ENCODE results near the gene THAP9. TPM values are rescaled to one million over a fixed set of nuclear protein-coding genes. Genes with fewer than 3 reads are reported as not detected.

Gene THAP9
- polyA plus RNA-seq, 1 of the 3 experiments (the other 2 are of a cell fraction): 1.5 TPM

DNA sequence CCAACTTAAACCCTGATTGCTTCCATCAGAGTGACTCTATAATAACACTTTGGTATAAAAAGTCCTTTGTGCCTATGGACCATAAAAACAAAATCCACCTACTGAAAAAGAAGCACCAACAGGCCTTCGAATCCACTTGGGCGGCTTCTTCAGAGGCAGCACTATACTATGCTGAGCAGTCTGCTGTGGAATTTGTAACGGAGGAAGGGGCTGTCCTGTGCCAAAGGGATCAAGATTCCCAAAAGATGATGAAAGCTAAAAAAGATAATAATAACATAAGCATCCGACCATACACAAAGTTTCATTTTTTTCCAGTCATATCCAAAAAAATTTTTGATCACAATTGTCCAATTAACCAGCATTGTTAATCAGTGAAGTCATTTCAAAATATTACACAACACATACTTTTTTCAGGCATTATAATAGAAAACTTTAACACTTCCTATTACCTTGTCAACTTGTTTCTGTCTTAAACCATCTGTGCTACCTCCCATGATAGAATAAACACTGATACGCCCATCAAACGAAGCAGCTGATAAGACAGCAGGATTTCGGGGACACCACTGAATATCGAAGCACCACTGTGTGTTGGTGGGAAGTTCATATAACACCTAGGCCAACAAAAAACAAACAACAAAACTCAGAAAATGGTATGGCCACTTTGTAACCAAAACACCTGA, 33.7 kb upstream of the THAP9 start (continued):
- TF ChIP-seq, protein P1, sequence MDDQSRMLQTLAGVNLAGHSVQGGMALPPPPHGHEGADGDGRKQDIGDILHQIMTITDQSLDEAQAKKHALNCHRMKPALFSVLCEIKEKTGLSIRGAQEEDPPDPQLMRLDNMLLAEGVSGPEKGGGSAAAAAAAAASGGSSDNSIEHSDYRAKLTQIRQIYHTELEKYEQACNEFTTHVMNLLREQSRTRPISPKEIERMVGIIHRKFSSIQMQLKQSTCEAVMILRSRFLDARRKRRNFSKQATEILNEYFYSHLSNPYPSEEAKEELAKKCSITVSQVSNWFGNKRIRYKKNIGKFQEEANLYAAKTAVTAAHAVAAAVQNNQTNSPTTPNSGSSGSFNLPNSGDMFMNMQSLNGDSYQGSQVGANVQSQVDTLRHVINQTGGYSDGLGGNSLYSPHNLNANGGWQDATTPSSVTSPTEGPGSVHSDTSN (IDR thresholded peaks at IDR 0.05): no peak
- TF ChIP-seq, protein P2, sequence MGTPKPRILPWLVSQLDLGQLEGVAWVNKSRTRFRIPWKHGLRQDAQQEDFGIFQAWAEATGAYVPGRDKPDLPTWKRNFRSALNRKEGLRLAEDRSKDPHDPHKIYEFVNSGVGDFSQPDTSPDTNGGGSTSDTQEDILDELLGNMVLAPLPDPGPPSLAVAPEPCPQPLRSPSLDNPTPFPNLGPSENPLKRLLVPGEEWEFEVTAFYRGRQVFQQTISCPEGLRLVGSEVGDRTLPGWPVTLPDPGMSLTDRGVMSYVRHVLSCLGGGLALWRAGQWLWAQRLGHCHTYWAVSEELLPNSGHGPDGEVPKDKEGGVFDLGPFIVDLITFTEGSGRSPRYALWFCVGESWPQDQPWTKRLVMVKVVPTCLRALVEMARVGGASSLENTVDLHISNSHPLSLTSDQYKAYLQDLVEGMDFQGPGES (IDR thresholded peaks at IDR 0.05; ENCODE audit: low read depth, low read length): no peak
- TF ChIP-seq GATA2 (CRISPR knock-in tag; IDR thresholded peaks at IDR 0.05) (no peak), TCF12 (IDR thresholded peaks at IDR 0.05) (no peak)

DNA sequence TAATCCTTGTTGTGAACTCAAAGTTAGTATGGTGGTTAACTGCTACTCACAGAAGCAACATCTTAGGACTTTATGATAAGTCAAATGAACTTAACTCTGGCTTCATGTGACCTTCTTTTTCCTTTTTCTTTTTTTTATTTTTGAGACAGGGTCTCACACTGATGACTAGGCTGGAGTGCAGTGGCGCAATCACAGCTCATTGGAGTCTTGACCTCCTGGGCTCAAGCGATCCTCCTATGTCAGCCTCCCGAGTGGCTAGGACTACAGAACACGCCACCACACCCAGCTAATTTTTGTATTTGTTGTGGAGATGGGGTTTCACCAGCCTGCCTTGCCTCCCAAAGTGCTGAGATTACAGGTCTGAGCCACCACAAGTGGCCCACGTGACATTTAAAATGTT, 32.0 kb upstream of the THAP9 start:
- CTCF ChIA-PET: interaction anchor here (1.9 kb wide), 1 partner anchor 16 kb away, joined by 10 read pairs; no protein-coding TSS in a partner anchor
- WGBS (ENCODE audit: low lambda C conversion rate): over 99% methylated on average over 5 of the region's 5 CpGs
- 0 out of 2 replicates have a peak, but pooled peaks cover 6% of the 10 kb centered on the region for H4K20me1 ChIP-seq (ENCODE audit: insufficient read depth)

More for the DNA sequence above, 32.0 kb upstream of the THAP9 start:
- no peak overlapping the region for H2AFZ ChIP-seq (ENCODE audit: low read depth)
- POLR2A ChIA-PET: no interaction called here
- no peaks in the 10 kb centered on the region for H3K9me2 ChIP-seq
- no peak overlapping the region for H3K4me3 ChIP-seq (ENCODE audit: low read depth in 2 of 2, low read length in 1 of 2)
- no peaks in the 10 kb centered on the region for H3K27me3 ChIP-seq (ENCODE audit: insufficient read depth)
- peaks cover 58 to 91% of the 10 kb centered on the region in 2 experiments for H3K36me3 ChIP-seq (replicated peaks in 1 of 2; ENCODE audit: control insufficient read depth in 1 of 2, insufficient read depth in 2 of 2, low read length in 1 of 2)
- peaks cover 69% of the 10 kb centered on the region for H3F3A ChIP-seq (replicated peaks; ENCODE audit: insufficient read depth)
- H3K9me3 ChIP-seq: no peaks in the 10 kb centered on the region
- peak overlapping the region in 1 of 2 experiments; percentile 92; a peak in 1 of 4 replicates for H3K27ac ChIP-seq (ENCODE audit: low read depth in 2 of 2, low read length in 1 of 2)
- peaks cover 80% of the 10 kb centered on the region for H3K79me2 ChIP-seq (ENCODE audit: insufficient read depth)
- no peak overlapping the region for H3K4me2 ChIP-seq
- H3K4me1 ChIP-seq (ENCODE audit: control insufficient read depth in 1 of 2, insufficient read depth in 2 of 2, low read depth in 1 of 2, low read length in 1 of 2): peaks cover 0 to 8% of the 10 kb centered on the region in 2 experiments; a peak in 1 of 4 replicates
- DNase-seq: no peak
- no peak overlapping the region for H3K9ac ChIP-seq
- no peak for TF ChIP-seq RCOR1 (IDR thresholded peaks at IDR 0.05; ENCODE audit: low read length)
- TF ChIP-seq NRF1 (IDR thresholded peaks at IDR 0.05; ENCODE audit: low read depth, low read length): no peak
- no peak for TF ChIP-seq TAF1 (IDR thresholded peaks at IDR 0.05; ENCODE audit: borderline replicate concordance, low read depth, low read length)
- no peak for TF ChIP-seq SMC3 (IDR thresholded peaks at IDR 0.05; ENCODE audit: low read depth, low read length)
- TF ChIP-seq RAD21 (IDR thresholded peaks at IDR 0.05; ENCODE audit: low read length): no peak
- no peak for TF ChIP-seq FOXM1 (IDR thresholded peaks at IDR 0.05; ENCODE audit: low read depth)
- TF ChIP-seq TCF12 (IDR thresholded peaks at IDR 0.05): no peak
- TF ChIP-seq ELF1 (IDR thresholded peaks at IDR 0.05): no peak
- no peak for TF ChIP-seq FOSL2 (IDR thresholded peaks at IDR 0.05; ENCODE audit: borderline replicate concordance, low read depth)
- TF ChIP-seq CHD2 (IDR thresholded peaks at IDR 0.05; ENCODE audit: low read length, partially characterized antibody): no peak
- TF ChIP-seq RFX5 (IDR thresholded peaks at IDR 0.05; ENCODE audit: low read length): no peak
- TF ChIP-seq, protein P3, sequence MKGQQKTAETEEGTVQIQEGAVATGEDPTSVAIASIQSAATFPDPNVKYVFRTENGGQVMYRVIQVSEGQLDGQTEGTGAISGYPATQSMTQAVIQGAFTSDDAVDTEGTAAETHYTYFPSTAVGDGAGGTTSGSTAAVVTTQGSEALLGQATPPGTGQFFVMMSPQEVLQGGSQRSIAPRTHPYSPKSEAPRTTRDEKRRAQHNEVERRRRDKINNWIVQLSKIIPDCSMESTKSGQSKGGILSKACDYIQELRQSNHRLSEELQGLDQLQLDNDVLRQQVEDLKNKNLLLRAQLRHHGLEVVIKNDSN (IDR thresholded peaks at IDR 0.05; ENCODE audit: borderline replicate concordance, low read depth): no peak
- TF ChIP-seq FOXJ3 (CRISPR knock-in tag; IDR thresholded peaks at IDR 0.05): no peak
- TF ChIP-seq YY1 (IDR thresholded peaks at IDR 0.05; ENCODE audit: low read depth): no peak
- TF ChIP-seq, protein P4, sequence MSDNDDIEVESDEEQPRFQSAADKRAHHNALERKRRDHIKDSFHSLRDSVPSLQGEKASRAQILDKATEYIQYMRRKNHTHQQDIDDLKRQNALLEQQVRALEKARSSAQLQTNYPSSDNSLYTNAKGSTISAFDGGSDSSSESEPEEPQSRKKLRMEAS (IDR thresholded peaks at IDR 0.05; ENCODE audit: low read depth): no peak

Measured in SK-N-SH (cell line).